HepG2 (cell line): ENCODE results near the gene LATS2. TPM values are rescaled to one million over a fixed set of nuclear protein-coding genes. Genes with fewer than 3 reads are reported as not detected.

Experiments used
- BCL3 ChIP-seq: sonication (generic); formaldehyde crosslinking; IDR thresholded peaks from 2 replicates; pipeline ENCODE4 v1.5.1; 2020; ENCODE audit warnings: mild to moderate bottlenecking, missing genetic modification reagents, moderate library complexity
- CCAR2 ChIP-seq: fragments of 200-400 bp; formaldehyde crosslinking; optimal IDR thresholded peaks from 2 replicates; pipeline ENCODE3; 2018; ENCODE audit warnings: low read depth, mild to moderate bottlenecking, low read length, moderate library complexity
- FLYWCH1 ChIP-seq: sonication (generic); formaldehyde crosslinking; IDR thresholded peaks from 2 replicates; pipeline ENCODE4 v1.8.1; 2023; ENCODE audit warnings: mild to moderate bottlenecking, missing genetic modification reagents
- FOXC1 ChIP-seq: sonication (generic); formaldehyde crosslinking; IDR thresholded peaks from 2 replicates; pipeline ENCODE4 v1.8.0; 2022; ENCODE audit warnings: mild to moderate bottlenecking, missing genetic modification reagents, borderline replicate concordance
- IRF9 ChIP-seq: sonication (generic); formaldehyde crosslinking; IDR thresholded peaks from 2 replicates; pipeline ENCODE4 v1.8.0; 2022; ENCODE audit warnings: missing genetic modification reagents, mild to moderate bottlenecking, borderline replicate concordance
- JUN ChIP-seq: sonication (generic); formaldehyde crosslinking; IDR thresholded peaks from 2 replicates; pipeline ENCODE4 v1.4.0; 2020; ENCODE audit warnings: mild to moderate bottlenecking, missing genetic modification reagents
- MED1 ChIP-seq: sonication (generic); formaldehyde crosslinking; IDR thresholded peaks from 2 replicates; pipeline ENCODE4 v1.4.0; 2020; ENCODE audit warnings: missing genetic modification reagents
- MTF2 ChIP-seq: sonication (generic); formaldehyde crosslinking; IDR thresholded peaks from 2 replicates; pipeline ENCODE4 v1.5.0; 2020; ENCODE audit warnings: missing genetic modification reagents, borderline replicate concordance
- PCBP2 ChIP-seq: fragments of 200-400 bp; formaldehyde crosslinking; optimal IDR thresholded peaks from 2 replicates; pipeline ENCODE3; 2018; ENCODE audit warnings: low read length, low read depth; ENCODE audit not compliant: poor library complexity, severe bottlenecking
- POGK ChIP-seq: sonication (generic); formaldehyde crosslinking; conservative IDR thresholded peaks from 2 replicates; pipeline ENCODE4 v1.8.0; 2022; ENCODE audit warnings: mild to moderate bottlenecking, moderate library complexity, missing genetic modification reagents
- PPARG ChIP-seq: conservative IDR thresholded peaks from 2 replicates; pipeline ENCODE4 v1.6.1; 2016; ENCODE audit warnings: missing biosample characterization, missing genetic modification reagents
- RFX1 ChIP-seq: fragments of 450-650 bp; IDR thresholded peaks from 2 replicates; pipeline ENCODE4 v1.6.1; 2017
- SPEN ChIP-seq: sonication (generic); formaldehyde crosslinking; IDR thresholded peaks from 2 replicates; pipeline ENCODE4 v1.5.1; 2020; ENCODE audit warnings: low read depth, mild to moderate bottlenecking, missing genetic modification reagents
- UBTF ChIP-seq: sonication (generic); formaldehyde crosslinking; IDR thresholded peaks from 2 replicates; pipeline ENCODE4 v1.4.0; 2020; ENCODE audit warnings: mild to moderate bottlenecking, missing genetic modification reagents
- ZGPAT ChIP-seq: IDR thresholded peaks from 2 replicates; pipeline ENCODE4 v1.6.1; 2016; ENCODE audit warnings: mild to moderate bottlenecking
- ZNF205 ChIP-seq: IDR thresholded peaks from 2 replicates; pipeline ENCODE4 v1.6.1; 2018; ENCODE audit warnings: missing biosample characterization, missing genetic modification reagents
- ZNF333 ChIP-seq: sonication (generic); formaldehyde crosslinking; IDR thresholded peaks from 2 replicates; pipeline ENCODE4 v1.4.0; 2020; ENCODE audit warnings: mild to moderate bottlenecking, missing genetic modification reagents, borderline replicate concordance
- ZNF660 ChIP-seq: sonication (generic); formaldehyde crosslinking; IDR thresholded peaks from 2 replicates; pipeline ENCODE4 v1.5.1; 2020; ENCODE audit warnings: mild to moderate bottlenecking, low read depth, missing genetic modification reagents, borderline replicate concordance
- ZNF766 ChIP-seq: sonication (generic); formaldehyde crosslinking; IDR thresholded peaks from 2 replicates; pipeline ENCODE4 v1.5.0; 2020; ENCODE audit warnings: missing genetic modification reagents, borderline replicate concordance
- polyA plus RNA-seq, 8 experiments: library from polyadenylated mRNA; depleted of rRNA in 3 of 8; stranded (reverse) in 7 of 8; unstranded in 1 of 8; fragments of >200 nt; fragmentation: Illumina TruSeq in 4 of 8; extraction: Trizol in 4 of 8; gene quantifications; 2 replicates each; pipeline versions ENCODE4 v1.2.1 to v1.2.3, GENCODE V29; 2011 to 2016; ENCODE audit warnings: low read depth in 4 of 8, missing spikeins in 1 of 8, mixed read lengths in 1 of 8; ENCODE audit not compliant: insufficient read depth in 1 of 8
- total RNA-seq, 5 experiments: library from RNA; depleted of rRNA; stranded (reverse); fragments of >200 nt; fragmentation: Illumina TruSeq; extraction: Trizol; gene quantifications; 2 replicates each; pipeline ENCODE4 v1.2.3, GENCODE V29; 2016; ENCODE audit warnings: low read depth in 1 of 5

LATS2 gene
- total and polyA plus RNA-seq, 2 of the 13 experiments (the other 11 are each of a cell fraction or from before 2014, with no cell fraction given), result 7.3 to 8.5 TPM

- TF ChIP-seq ZNF766 (CRISPR knock-in tag) (no peak), FLYWCH1 (CRISPR knock-in tag) (no peak), MTF2 (CRISPR knock-in tag) (peak; percentile 25; the same call in 1 of the 2 replicates), ZNF205 (CRISPR knock-in tag) (0 out of 2 replicates have a peak, but pooled peaks have one; percentile 43), ZNF660 (CRISPR knock-in tag) (no peak), IRF9 (0 out of 2 replicates have a peak, but pooled peaks have one; percentile 22), SPEN (CRISPR knock-in tag) (peak; percentile 81), FOXC1 (CRISPR knock-in tag) (no peak; the same call in 1 of the 2 replicates), POGK (CRISPR knock-in tag) (peak; percentile 51; the same call in 1 of the 2 replicates), MED1 (CRISPR knock-in tag) (peak; percentile 77), UBTF (CRISPR knock-in tag) (peak; percentile 85), BCL3 (no peak; the same call in 1 of the 2 replicates), ZGPAT (CRISPR knock-in tag) (peak; percentile 70), PCBP2 (no peak), RFX1 (no peak), CCAR2 (no peak), JUN (CRISPR knock-in tag) (no peak), PPARG (CRISPR knock-in tag) (0 out of 2 replicates have a peak, but pooled peaks have one; percentile 17), ZNF333 (CRISPR knock-in tag) (peak; percentile 82; the same call in 1 of the 2 replicates)
These were observed at the start of gene LATS2 (continued) for GRCh38 chr13:21061029-21061763.
